ENCODE results near the gene PRIMPOL.
"Not testable (repeated sequence)": the region's sequence is repeated elsewhere in the genome, so short reads cannot be mapped to it uniquely, and the experiment has no call there.

The PRIMPOL gene

GRCh38 chr4:184649026-184649970 lies at the start of gene PRIMPOL, which contains the start of gene CASP3:
Gene PRIMPOL (plus strand): TSS chr4:184649738. CDS start chr4:184657141, 7,403 bp downstream.
Gene CASP3 (minus strand): TSS chr4:184649447. CDS start chr4:184638453, 10,994 bp downstream.
- peak; percentile 88 for DNase-seq (ENCODE audit: low read depth)

GRCh38 chr4:184600982-184601381 lies 48.6 kb upstream of the PRIMPOL start:
- not testable (repeated sequence) for DNase-seq (ENCODE audit: low read depth)

GRCh38 chr4:184602857-184603256 lies 46.7 kb upstream of the PRIMPOL start:
- DNase-seq (ENCODE audit: low read depth) = not testable (repeated sequence)

GRCh38 chr4:184607429-184607828 lies 42.1 kb upstream of the PRIMPOL start:
- DNase-seq (ENCODE audit: low read depth) = not testable (repeated sequence)

- DNase-seq (ENCODE audit: low read depth) = no peak
Measured at GRCh38 chr4:184612074-184612473, 37.5 kb upstream of the PRIMPOL start.

GRCh38 chr4:184613405-184613804 lies 36.1 kb upstream of the PRIMPOL start:
- no peak for DNase-seq (ENCODE audit: low read depth)

- no peak for DNase-seq (ENCODE audit: low read depth)
Measured at GRCh38 chr4:184614509-184614908, 35.0 kb upstream of the PRIMPOL start.

GRCh38 chr4:184616168-184616567 lies 33.4 kb upstream of the PRIMPOL start:
- DNase-seq (ENCODE audit: low read depth) = not testable (repeated sequence)

GRCh38 chr4:184616633-184617551 lies 32.6 kb upstream of the PRIMPOL start:
- DNase-seq (ENCODE audit: low read depth) = no peak

- no peak for DNase-seq (ENCODE audit: low read depth)
Measured at GRCh38 chr4:184617600-184618196, 31.8 kb upstream of the PRIMPOL start.

GRCh38 chr4:184620212-184620867 lies 29.2 kb upstream of the PRIMPOL start:
- no peak for DNase-seq (ENCODE audit: low read depth)

- no peak for DNase-seq (ENCODE audit: low read depth)
Measured at GRCh38 chr4:184621518-184621917, 28.0 kb upstream of the PRIMPOL start.

GRCh38 chr4:184624504-184624903 lies 25.0 kb upstream of the PRIMPOL start:
- DNase-seq (ENCODE audit: low read depth) = not testable (repeated sequence)

- DNase-seq (ENCODE audit: low read depth) = no peak
Measured at GRCh38 chr4:184624972-184625554, 24.5 kb upstream of the PRIMPOL start.

- not testable (repeated sequence) for DNase-seq (ENCODE audit: low read depth)
Measured at GRCh38 chr4:184625783-184626596, 23.5 kb upstream of the PRIMPOL start.

GRCh38 chr4:184628103-184628502 lies 21.4 kb upstream of the PRIMPOL start:
- DNase-seq (ENCODE audit: low read depth) = no peak

- DNase-seq (ENCODE audit: low read depth) = no peak
Measured at GRCh38 chr4:184632842-184633241, 16.7 kb upstream of the PRIMPOL start.

- no peak for DNase-seq (ENCODE audit: low read depth)
Measured at GRCh38 chr4:184635381-184635780, 14.2 kb upstream of the PRIMPOL start.

- no peak for DNase-seq (ENCODE audit: low read depth)
Measured at GRCh38 chr4:184636144-184636543, 13.4 kb upstream of the PRIMPOL start.

- no peak for DNase-seq (ENCODE audit: low read depth)
Measured at GRCh38 chr4:184636897-184637296, 12.6 kb upstream of the PRIMPOL start.

Measured in stimulated activated CD8-positive, alpha-beta memory T cell treated with anti-CD3 and anti-CD28 coated beads, Interleukin-15, amount 100 ng/mL, for 1 hour (primary cell).